Caco-2 (cell line): ENCODE data around the gene TGFBR2. TPM values are rescaled to one million over a fixed set of nuclear protein-coding genes. Genes with fewer than 3 reads are reported as not detected.

ENCODE experiments used
- BruUV-seq: library from RNA; stranded (reverse); fragments of 400-500 nt; replicated peaks from 2 replicates; lab custom pipeline; 2021; lab: Mats Ljungman, UMichigan
- CTCF ChIA-PET: fragments of 300-600 bp; sonication (Branson Sonifier 250); formaldehyde crosslinking; loops from one replicate; lab custom pipeline; 2022; ENCODE audit warnings: antibody characterized with exemption; lab: Charles Lee
- POLR2A ChIA-PET: fragments of 300-600 bp; sonication (Branson Sonifier 250); formaldehyde crosslinking; loops from one replicate; lab custom pipeline; 2022; ENCODE audit warnings: antibody characterized with exemption; lab: Charles Lee
- DNase-seq, 2 experiments: peaks; one replicate each; pipeline versions ENCODE4 v3.0.0 to v3.0.0-alpha.2; 2020 to 2022
- H3K27me3 ChIP-seq: replicated peaks from 2 replicates; pipeline ENCODE4 v1.6.0; 2011; ENCODE audit warnings: low read length; ENCODE audit not compliant: control insufficient read depth, insufficient read depth
- H3K36me3 ChIP-seq: 2 replicates; pipeline ENCODE4 v1.5.1; 2011; ENCODE audit warnings: low read length; ENCODE audit not compliant: control insufficient read depth, insufficient read depth
- H3K4me1 ChIP-seq: fragments of 250-450 bp; sonication (Bioruptor Pico); 2 replicates; pipeline ENCODE4 v1.5.1; 2020; ENCODE audit warnings: mild to moderate bottlenecking
- H3K4me3 ChIP-seq: 2 replicates; pipeline ENCODE4 v1.5.1; 2011; ENCODE audit warnings: low read depth, mild to moderate bottlenecking, control low read depth, low read length
- H3K9me3 ChIP-seq: fragments of 250-450 bp; sonication (Bioruptor Pico); 2 replicates; pipeline ENCODE4 v1.5.1; 2020; ENCODE audit warnings: mild to moderate bottlenecking, moderate library complexity
- H3K27ac Mint-ChIP-seq: one replicate; pipeline ENCODE4 v1.8.0; 2022; ENCODE audit warnings: mixed read lengths; ENCODE audit not compliant: unreplicated experiment
- H3K27me3 Mint-ChIP-seq: one replicate; pipeline ENCODE4 v1.8.0; 2022; ENCODE audit warnings: mixed read lengths; ENCODE audit not compliant: insufficient read depth, unreplicated experiment
- H3K36me3 Mint-ChIP-seq: one replicate; pipeline ENCODE4 v1.8.0; 2022; ENCODE audit warnings: mild to moderate bottlenecking, mixed read lengths; ENCODE audit not compliant: insufficient read depth, unreplicated experiment
- H3K4me1 Mint-ChIP-seq: one replicate; pipeline ENCODE4 v1.8.0; 2022; ENCODE audit warnings: low read depth, mixed read lengths; ENCODE audit not compliant: unreplicated experiment
- H3K4me3 Mint-ChIP-seq: one replicate; pipeline ENCODE4 v1.8.0; 2022; ENCODE audit warnings: mild to moderate bottlenecking, moderate library complexity, mixed read lengths; ENCODE audit not compliant: unreplicated experiment
- H3K9me3 Mint-ChIP-seq: one replicate; pipeline ENCODE4 v1.8.0; 2022; ENCODE audit warnings: mixed read lengths; ENCODE audit not compliant: unreplicated experiment
- CTCF ChIP-seq, 2 experiments: fragments of 200-600 bp in 1 of 2; IDR thresholded peaks; 1 replicate in 1 of 2; 2 replicates in 1 of 2; pipeline versions ENCODE4 v1.5.1 to v1.8.0; 2011 to 2022; ENCODE audit warnings: antibody characterized with exemption in 1 of 2, control low read depth in 1 of 2, inconsistent platforms in 1 of 2, low read depth in 1 of 2, low read length in 1 of 2, mild to moderate bottlenecking in 1 of 2, moderate library complexity in 1 of 2; ENCODE audit not compliant: insufficient read depth in 1 of 2, severe bottlenecking in 1 of 2, unreplicated experiment in 1 of 2
- intact Hi-C: fragments of 100-400 bp; cut with micrococcal nuclease; formaldehyde crosslinking; loops from one replicate; pipeline ENCODE4 v1.10.0; 2022; ENCODE audit not compliant: unreplicated experiment
- total RNA-seq: library from RNA; stranded (reverse); gene quantifications from 2 replicates; pipeline ENCODE4 v1.2.3, GENCODE V29; 2022

Gene TGFBR2
- total RNA-seq, 1 experiment from 2014 or later: 40.5 TPM

GRCh38 chr3:30617069-30617468 is 10.7 kb downstream of the TGFBR2 start:
- H3K9me3 ChIP-seq: no peaks in the 10 kb centered on the region
- TF ChIP-seq CTCF (IDR thresholded peaks at IDR 0.05; ENCODE audit: insufficient read depth in 1 of 2, low read depth in 1 of 2, low read length in 1 of 2, severe bottlenecking in 1 of 2, unreplicated experiment in 1 of 2): no peak
- H3K27me3 Mint-ChIP-seq: no peaks in the 10 kb centered on the region
- ChIA-PET CTCF (no interaction called here), POLR2A (no interaction called here)
- DNase-seq: no peak
- H3K27me3 ChIP-seq: no peaks in the 10 kb centered on the region
- BruUV-seq: no TSS peak
- peaks cover 68% of the 10 kb centered on the region for H3K36me3 Mint-ChIP-seq
- H3K4me1 Mint-ChIP-seq: peaks cover 61% of the 10 kb centered on the region
- H3K36me3 ChIP-seq: peaks cover 3% of the 10 kb centered on the region
- H3K4me1 ChIP-seq: peaks cover 70% of the 10 kb centered on the region
- no peak overlapping the region for H3K4me3 Mint-ChIP-seq
- H3K9me3 Mint-ChIP-seq: no peaks in the 10 kb centered on the region
- H3K27ac Mint-ChIP-seq: no peak overlapping the region
- no peak overlapping the region for H3K4me3 ChIP-seq
- intact Hi-C loops: loop anchor here (5.0 kb wide), 1 partner anchor 40 kb away; no protein-coding TSS in a partner anchor

- Histone ChIP-seq H3K9me3 (no peaks in the 10 kb centered on the region), H3K4me1 (peaks cover 67% of the 10 kb centered on the region), H3K27me3 (no peaks in the 10 kb centered on the region), H3K4me3 (no peak overlapping the region), H3K36me3 (peaks cover 3% of the 10 kb centered on the region)
- intact Hi-C loops: loop anchor here (5.0 kb wide), 1 partner anchor 40 kb away; no protein-coding TSS in a partner anchor
- BruUV-seq: no TSS peak
- Mint-ChIP-seq H3K4me1 (peaks cover 55% of the 10 kb centered on the region), H3K27ac (no peak overlapping the region), H3K4me3 (no peak overlapping the region), H3K27me3 (no peaks in the 10 kb centered on the region), H3K9me3 (no peaks in the 10 kb centered on the region), H3K36me3 (peaks cover 65% of the 10 kb centered on the region)
- POLR2A ChIA-PET: no interaction called here
- no peak for DNase-seq
- no peak for TF ChIP-seq CTCF (IDR thresholded peaks at IDR 0.05; ENCODE audit: insufficient read depth in 1 of 2, low read depth in 1 of 2, low read length in 1 of 2, severe bottlenecking in 1 of 2, unreplicated experiment in 1 of 2)
- CTCF ChIA-PET: no interaction called here
Observed at GRCh38 chr3:30617653-30618052, 11.3 kb downstream of the TGFBR2 start.

GRCh38 chr3:30618526-30618925 is 12.1 kb downstream of the TGFBR2 start:
- no peak for TF ChIP-seq CTCF (IDR thresholded peaks at IDR 0.05; ENCODE audit: insufficient read depth in 1 of 2, low read depth in 1 of 2, low read length in 1 of 2, severe bottlenecking in 1 of 2, unreplicated experiment in 1 of 2)
- peaks cover 1% of the 10 kb centered on the region for H3K36me3 ChIP-seq
- no peaks in the 10 kb centered on the region for H3K9me3 ChIP-seq
- H3K9me3 Mint-ChIP-seq: no peaks in the 10 kb centered on the region
- BruUV-seq: no TSS peak
- H3K4me1 ChIP-seq: peaks cover 64% of the 10 kb centered on the region
- peaks cover 67% of the 10 kb centered on the region for H3K36me3 Mint-ChIP-seq
- intact Hi-C loops: loop anchor here (5.0 kb wide), 1 partner anchor 39 kb away; no protein-coding TSS in a partner anchor
- POLR2A ChIA-PET: no interaction called here
- H3K4me3 ChIP-seq: no peak overlapping the region
- H3K4me3 Mint-ChIP-seq: no peak overlapping the region
- no peaks in the 10 kb centered on the region for H3K27me3 Mint-ChIP-seq
- no peak for DNase-seq
- H3K4me1 Mint-ChIP-seq: peaks cover 48% of the 10 kb centered on the region
- no peaks in the 10 kb centered on the region for H3K27me3 ChIP-seq
- no peak overlapping the region for H3K27ac Mint-ChIP-seq
- CTCF ChIA-PET: no interaction called here
